ENCODE measurements around the gene ATP5PD. TPM values are rescaled to one million over a fixed set of nuclear protein-coding genes. Genes with fewer than 3 reads are reported as not detected.

The ATP5PD gene
- total and polyA plus RNA-seq, 2 of the 13 experiments (the other 11 are each of a cell fraction or from before 2014, with no cell fraction given): 158 to 428 TPM

DNA sequence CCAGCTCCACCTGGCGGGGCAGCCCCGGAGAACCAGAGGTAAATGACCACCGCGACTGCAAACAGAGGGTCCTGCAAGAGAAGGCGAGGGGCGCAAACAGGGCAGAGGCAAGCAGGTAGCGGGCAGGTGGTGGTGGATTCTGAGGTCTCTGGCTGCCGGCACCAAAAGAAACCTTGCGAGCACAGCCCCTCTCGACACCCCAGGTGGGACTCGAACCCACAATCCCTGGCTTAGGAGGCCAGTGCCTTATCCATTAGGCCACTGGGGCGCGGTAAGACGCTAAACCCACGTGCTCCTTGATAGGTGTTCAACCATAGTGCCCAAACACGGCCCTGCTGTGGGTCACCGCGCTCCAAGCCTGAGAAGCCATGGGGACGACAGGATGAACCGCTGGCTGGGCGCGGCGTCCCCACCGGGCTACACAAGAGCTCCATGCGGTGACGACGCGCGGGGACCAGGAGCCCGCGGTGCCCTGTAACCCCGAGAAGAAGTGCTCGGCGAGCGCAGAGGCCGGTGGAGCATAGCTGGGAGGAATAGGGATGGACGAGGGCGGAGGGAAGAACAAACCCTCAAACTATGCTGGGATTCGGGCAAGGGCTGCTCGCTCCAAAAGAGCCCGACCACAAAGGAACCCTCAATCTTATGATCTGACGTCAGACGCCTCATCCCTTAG lies 12.4 kb downstream of the ATP5PD start (continued):
- TF ChIP-seq, protein P1, sequence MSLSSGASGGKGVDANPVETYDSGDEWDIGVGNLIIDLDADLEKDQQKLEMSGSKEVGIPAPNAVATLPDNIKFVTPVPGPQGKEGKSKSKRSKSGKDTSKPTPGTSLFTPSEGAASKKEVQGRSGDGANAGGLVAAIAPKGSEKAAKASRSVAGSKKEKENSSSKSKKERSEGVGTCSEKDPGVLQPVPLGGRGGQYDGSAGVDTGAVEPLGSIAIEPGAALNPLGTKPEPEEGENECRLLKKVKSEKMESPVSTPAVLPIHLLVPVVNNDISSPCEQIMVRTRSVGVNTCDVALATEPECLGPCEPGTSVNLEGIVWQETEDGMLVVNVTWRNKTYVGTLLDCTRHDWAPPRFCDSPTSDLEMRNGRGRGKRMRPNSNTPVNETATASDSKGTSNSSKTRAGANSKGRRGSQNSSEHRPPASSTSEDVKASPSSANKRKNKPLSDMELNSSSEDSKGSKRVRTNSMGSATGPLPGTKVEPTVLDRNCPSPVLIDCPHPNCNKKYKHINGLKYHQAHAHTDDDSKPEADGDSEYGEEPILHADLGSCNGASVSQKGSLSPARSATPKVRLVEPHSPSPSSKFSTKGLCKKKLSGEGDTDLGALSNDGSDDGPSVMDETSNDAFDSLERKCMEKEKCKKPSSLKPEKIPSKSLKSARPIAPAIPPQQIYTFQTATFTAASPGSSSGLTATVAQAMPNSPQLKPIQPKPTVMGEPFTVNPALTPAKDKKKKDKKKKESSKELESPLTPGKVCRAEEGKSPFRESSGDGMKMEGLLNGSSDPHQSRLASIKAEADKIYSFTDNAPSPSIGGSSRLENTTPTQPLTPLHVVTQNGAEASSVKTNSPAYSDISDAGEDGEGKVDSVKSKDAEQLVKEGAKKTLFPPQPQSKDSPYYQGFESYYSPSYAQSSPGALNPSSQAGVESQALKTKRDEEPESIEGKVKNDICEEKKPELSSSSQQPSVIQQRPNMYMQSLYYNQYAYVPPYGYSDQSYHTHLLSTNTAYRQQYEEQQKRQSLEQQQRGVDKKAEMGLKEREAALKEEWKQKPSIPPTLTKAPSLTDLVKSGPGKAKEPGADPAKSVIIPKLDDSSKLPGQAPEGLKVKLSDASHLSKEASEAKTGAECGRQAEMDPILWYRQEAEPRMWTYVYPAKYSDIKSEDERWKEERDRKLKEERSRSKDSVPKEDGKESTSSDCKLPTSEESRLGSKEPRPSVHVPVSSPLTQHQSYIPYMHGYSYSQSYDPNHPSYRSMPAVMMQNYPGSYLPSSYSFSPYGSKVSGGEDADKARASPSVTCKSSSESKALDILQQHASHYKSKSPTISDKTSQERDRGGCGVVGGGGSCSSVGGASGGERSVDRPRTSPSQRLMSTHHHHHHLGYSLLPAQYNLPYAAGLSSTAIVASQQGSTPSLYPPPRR (CRISPR knock-in tag; IDR thresholded peaks at IDR 0.05; ENCODE audit: borderline replicate concordance): peak; percentile 66
- TF ChIP-seq, protein P2, sequence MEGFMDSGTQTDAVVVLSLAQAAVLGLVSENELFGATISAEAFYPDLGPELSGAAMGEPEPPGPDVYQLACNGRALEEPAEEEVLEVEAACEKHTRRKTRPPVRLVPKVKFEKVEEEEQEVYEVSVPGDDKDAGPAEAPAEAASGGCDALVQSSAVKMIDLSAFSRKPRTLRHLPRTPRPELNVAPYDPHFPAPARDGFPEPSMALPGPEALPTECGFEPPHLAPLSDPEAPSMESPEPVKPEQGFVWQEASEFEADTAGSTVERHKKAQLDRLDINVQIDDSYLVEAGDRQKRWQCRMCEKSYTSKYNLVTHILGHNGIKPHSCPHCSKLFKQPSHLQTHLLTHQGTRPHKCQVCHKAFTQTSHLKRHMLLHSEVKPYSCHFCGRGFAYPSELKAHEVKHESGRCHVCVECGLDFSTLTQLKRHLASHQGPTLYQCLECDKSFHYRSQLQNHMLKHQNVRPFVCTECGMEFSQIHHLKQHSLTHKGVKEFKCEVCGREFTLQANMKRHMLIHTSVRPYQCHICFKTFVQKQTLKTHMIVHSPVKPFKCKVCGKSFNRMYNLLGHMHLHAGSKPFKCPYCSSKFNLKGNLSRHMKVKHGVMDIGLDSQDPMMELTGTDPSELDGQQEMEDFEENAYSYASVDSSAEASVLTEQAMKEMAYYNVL (CRISPR knock-in tag; IDR thresholded peaks at IDR 0.05; ENCODE audit: borderline replicate concordance): peak; percentile 49
- no peak for TF ChIP-seq GABPA (IDR thresholded peaks at IDR 0.05; ENCODE audit: low read depth, low read length)
- no peak for TF ChIP-seq GABPA (CRISPR knock-in tag; IDR thresholded peaks at IDR 0.05; ENCODE audit: low read depth)
- TF ChIP-seq, protein P3, sequence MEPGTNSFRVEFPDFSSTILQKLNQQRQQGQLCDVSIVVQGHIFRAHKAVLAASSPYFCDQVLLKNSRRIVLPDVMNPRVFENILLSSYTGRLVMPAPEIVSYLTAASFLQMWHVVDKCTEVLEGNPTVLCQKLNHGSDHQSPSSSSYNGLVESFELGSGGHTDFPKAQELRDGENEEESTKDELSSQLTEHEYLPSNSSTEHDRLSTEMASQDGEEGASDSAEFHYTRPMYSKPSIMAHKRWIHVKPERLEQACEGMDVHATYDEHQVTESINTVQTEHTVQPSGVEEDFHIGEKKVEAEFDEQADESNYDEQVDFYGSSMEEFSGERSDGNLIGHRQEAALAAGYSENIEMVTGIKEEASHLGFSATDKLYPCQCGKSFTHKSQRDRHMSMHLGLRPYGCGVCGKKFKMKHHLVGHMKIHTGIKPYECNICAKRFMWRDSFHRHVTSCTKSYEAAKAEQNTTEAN (CRISPR knock-in tag; conservative IDR thresholded peaks at IDR 0.05): peak; percentile 61; the same call in 1 of the 2 replicates
- peak; percentile 81; the same call in 1 of the 2 replicates for TF ChIP-seq REPIN1 (CRISPR knock-in tag; IDR thresholded peaks at IDR 0.05; ENCODE audit: borderline replicate concordance, low read depth)
- peak; percentile 12; the same call in 1 of the 2 replicates for TF ChIP-seq ZNF34 (CRISPR knock-in tag; IDR thresholded peaks at IDR 0.05; ENCODE audit: borderline replicate concordance)
